Measurements from ENCODE around the gene MYH10. TPM values are rescaled to one million over a fixed set of nuclear protein-coding genes. Genes with fewer than 3 reads are reported as not detected.

MYH10 gene
- polyA plus RNA-seq, 1 donor from 2014 or later = 61.1 TPM

- H3F3A ChIP-seq (ENCODE audit: insufficient read depth, low read length, poor library complexity, severe bottlenecking) = no peaks in the 10 kb centered on the region
- peaks cover 12% of the 10 kb centered on the region for H3K36me3 ChIP-seq (ENCODE audit: insufficient read depth, low read length)
- TF ChIP-seq SMC3 (conservative IDR thresholded peaks at IDR 0.05; ENCODE audit: poor library complexity) (no peak), TAF1 (IDR thresholded peaks at IDR 0.05; ENCODE audit: low read depth) (no peak), POLR2AphosphoS5 (IDR thresholded peaks at IDR 0.05) (no peak), RAD21 (conservative IDR thresholded peaks at IDR 0.05) (no peak), EZH2 (IDR thresholded peaks at IDR 0.05; ENCODE audit: borderline replicate concordance, insufficient read depth, low read length, poor library complexity, severe bottlenecking) (no peak), MXI1 (conservative IDR thresholded peaks at IDR 0.05; ENCODE audit: poor library complexity, severe bottlenecking) (no peak), EP300 (conservative IDR thresholded peaks at IDR 0.05; ENCODE audit: poor library complexity, severe bottlenecking) (no peak), CTCF (IDR thresholded peaks at IDR 0.05; ENCODE audit: poor library complexity, severe bottlenecking) (no peak), REST (IDR thresholded peaks at IDR 0.05; ENCODE audit: borderline replicate concordance) (no peak)
- no peak overlapping the region for H2AFZ ChIP-seq (ENCODE audit: low read depth, low read length)
- no peaks in the 10 kb centered on the region for H3K27me3 ChIP-seq (ENCODE audit: insufficient read depth, low read depth, low read length)
- no peaks in the 10 kb centered on the region for H3K9me2 ChIP-seq (ENCODE audit: insufficient read depth, low read length)
- H3K79me2 ChIP-seq (replicated peaks; ENCODE audit: insufficient read depth, low read length) = no peaks in the 10 kb centered on the region
- H3K9me3 ChIP-seq (ENCODE audit: low read length) = no peaks in the 10 kb centered on the region
- no peak overlapping the region for H3K9ac ChIP-seq (ENCODE audit: low read length)
- no peak overlapping the region for H3K4me2 ChIP-seq (ENCODE audit: low read length)
- H3K27ac ChIP-seq (ENCODE audit: low read length) = no peak overlapping the region
- H3K4me3 ChIP-seq (ENCODE audit: low read length) = no peak overlapping the region
- no peaks in the 10 kb centered on the region for H4K20me1 ChIP-seq (ENCODE audit: insufficient read depth)
These were observed 109.5 kb downstream of the MYH10 start for GRCh38 chr17:8520981-8521380.

GRCh38 chr17:8518850-8519249 is 111.7 kb downstream of the MYH10 start:
- H3K27me3 ChIP-seq (ENCODE audit: insufficient read depth, low read depth, low read length) = no peaks in the 10 kb centered on the region
- no peaks in the 10 kb centered on the region for H4K20me1 ChIP-seq (ENCODE audit: insufficient read depth)
- no peaks in the 10 kb centered on the region for H3K9me2 ChIP-seq (ENCODE audit: insufficient read depth, low read length)
- H3K79me2 ChIP-seq (replicated peaks; ENCODE audit: insufficient read depth, low read length) = no peaks in the 10 kb centered on the region
- no peak overlapping the region for H3K4me3 ChIP-seq (ENCODE audit: low read length)
- no peaks in the 10 kb centered on the region for H3K9me3 ChIP-seq (ENCODE audit: low read length)
- no peak overlapping the region for H3K27ac ChIP-seq (ENCODE audit: low read length)
- no peak overlapping the region for H2AFZ ChIP-seq (ENCODE audit: low read depth, low read length)
- no peaks in the 10 kb centered on the region for H3F3A ChIP-seq (ENCODE audit: insufficient read depth, low read length, poor library complexity, severe bottlenecking)
- H3K36me3 ChIP-seq (ENCODE audit: insufficient read depth, low read length) = peaks cover 13% of the 10 kb centered on the region
- TF ChIP-seq SMC3 (conservative IDR thresholded peaks at IDR 0.05; ENCODE audit: poor library complexity) (no peak), EP300 (conservative IDR thresholded peaks at IDR 0.05; ENCODE audit: poor library complexity, severe bottlenecking) (no peak), POLR2AphosphoS5 (IDR thresholded peaks at IDR 0.05) (no peak)
- no peak overlapping the region for H3K4me2 ChIP-seq (ENCODE audit: low read length)
- H3K9ac ChIP-seq (ENCODE audit: low read length) = no peak overlapping the region

GRCh38 chr17:8518326-8518725 is 112.2 kb downstream of the MYH10 start:
- Histone ChIP-seq H2AFZ (ENCODE audit: low read depth, low read length) (no peak overlapping the region), H3F3A (ENCODE audit: insufficient read depth, low read length, poor library complexity, severe bottlenecking) (no peaks in the 10 kb centered on the region), H3K79me2 (replicated peaks; ENCODE audit: insufficient read depth, low read length) (no peaks in the 10 kb centered on the region), H3K36me3 (ENCODE audit: insufficient read depth, low read length) (peaks cover 9% of the 10 kb centered on the region), H3K27me3 (ENCODE audit: insufficient read depth, low read depth, low read length) (no peaks in the 10 kb centered on the region), H3K9ac (ENCODE audit: low read length) (no peak overlapping the region), H3K9me3 (ENCODE audit: low read length) (no peaks in the 10 kb centered on the region), H3K4me2 (ENCODE audit: low read length) (no peak overlapping the region), H3K27ac (ENCODE audit: low read length) (no peak overlapping the region), H3K9me2 (ENCODE audit: insufficient read depth, low read length) (no peaks in the 10 kb centered on the region), H4K20me1 (ENCODE audit: insufficient read depth) (no peaks in the 10 kb centered on the region), H3K4me3 (ENCODE audit: low read length) (no peak overlapping the region)
- TF ChIP-seq REST (IDR thresholded peaks at IDR 0.05; ENCODE audit: borderline replicate concordance) (no peak), TAF1 (IDR thresholded peaks at IDR 0.05; ENCODE audit: low read depth) (no peak), EZH2 (IDR thresholded peaks at IDR 0.05; ENCODE audit: borderline replicate concordance, insufficient read depth, low read length, poor library complexity, severe bottlenecking) (no peak), CTCF (IDR thresholded peaks at IDR 0.05; ENCODE audit: poor library complexity, severe bottlenecking) (no peak), EP300 (conservative IDR thresholded peaks at IDR 0.05; ENCODE audit: poor library complexity, severe bottlenecking) (no peak), POLR2AphosphoS5 (IDR thresholded peaks at IDR 0.05) (no peak), RAD21 (conservative IDR thresholded peaks at IDR 0.05) (no peak), SMC3 (conservative IDR thresholded peaks at IDR 0.05; ENCODE audit: poor library complexity) (no peak), MXI1 (conservative IDR thresholded peaks at IDR 0.05; ENCODE audit: poor library complexity, severe bottlenecking) (no peak)

Measured in neural cell (in vitro differentiated cells).